ENCODE measurements around the gene PEMT.

Gene PEMT

GRCh38 chr17:17511881-17512858 is 79.3 kb downstream of the PEMT start:
- DNase-seq = no peak

GRCh38 chr17:17511293-17511741 is 80.2 kb downstream of the PEMT start:
- DNase-seq = no peak

DNA sequence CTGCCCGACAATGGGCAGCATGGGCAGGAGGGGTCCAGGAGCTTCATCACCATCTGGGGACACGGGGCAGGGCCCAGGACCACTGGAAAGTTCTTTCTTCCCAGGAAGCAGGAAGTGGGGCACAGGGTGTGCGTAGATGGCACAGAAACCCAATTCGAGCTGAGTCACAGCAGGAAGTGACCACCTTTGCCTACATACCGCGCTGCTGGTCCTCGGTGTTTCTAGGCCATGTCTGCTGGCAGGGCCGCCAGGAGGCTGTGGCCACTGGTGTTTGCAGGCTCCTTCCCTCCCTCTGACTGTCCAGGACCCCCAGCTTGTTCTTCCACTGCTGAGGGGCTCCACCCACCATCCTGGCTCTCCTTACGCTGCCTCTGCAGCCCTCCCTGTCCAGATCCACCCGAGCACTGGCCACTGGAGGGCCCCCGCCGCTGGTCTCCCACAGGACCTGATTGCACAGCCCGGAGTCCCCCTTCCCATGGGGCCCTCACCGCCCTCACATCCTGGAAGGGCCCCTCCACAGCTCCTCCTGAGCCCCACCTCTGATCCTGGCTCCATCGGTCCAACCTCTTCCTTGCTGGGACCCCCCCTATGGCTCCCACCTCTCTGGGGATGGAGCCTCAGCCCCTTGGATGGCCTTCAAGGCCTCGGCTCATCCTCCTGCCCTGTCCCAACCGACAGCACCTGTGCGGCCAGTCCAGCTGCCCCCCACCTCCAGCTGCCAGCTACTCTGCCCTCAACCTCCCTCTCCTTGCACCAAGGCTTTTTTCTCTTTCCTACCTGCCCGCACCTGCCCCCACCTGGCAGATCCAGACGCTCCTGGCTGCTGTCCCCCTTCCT is 80.8 kb downstream of the PEMT start:
- DNase-seq = no peak

- no peak for DNase-seq
These were observed 81.7 kb downstream of the PEMT start for GRCh38 chr17:17509601-17510425.

GRCh38 chr17:17508646-17509591 is 82.6 kb downstream of the PEMT start:
- no peak for DNase-seq

DNA sequence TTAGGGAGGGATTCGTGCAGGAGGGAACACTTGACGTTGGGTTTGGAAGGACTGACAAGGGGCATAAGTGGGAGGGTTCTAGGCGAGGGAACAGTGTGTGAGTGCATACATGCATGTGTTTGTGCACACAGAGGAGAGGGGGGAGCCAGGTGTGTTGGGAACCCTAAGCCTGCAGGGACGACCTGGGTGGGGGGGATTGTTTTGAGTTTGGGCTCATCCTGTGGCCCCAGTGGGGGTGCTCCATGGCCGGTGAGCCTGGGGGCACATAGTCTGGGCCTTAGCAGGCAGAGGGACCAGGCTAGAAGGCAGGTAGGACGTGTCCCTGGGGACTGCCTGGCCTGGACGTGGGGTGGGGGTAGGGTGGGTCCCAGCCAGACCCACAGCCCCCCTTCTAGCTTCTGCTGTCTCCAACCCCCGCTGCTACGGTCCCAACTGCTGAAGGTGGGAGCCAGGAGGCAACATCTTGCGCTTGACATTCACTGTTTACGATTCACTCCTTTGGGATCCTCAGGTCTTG is 83.4 kb downstream of the PEMT start:
- no peak for DNase-seq

- no peak for DNase-seq
These were observed 84.0 kb downstream of the PEMT start for GRCh38 chr17:17507465-17508011.

GRCh38 chr17:17506893-17507464 is 84.5 kb downstream of the PEMT start:
- DNase-seq = no peak

DNA sequence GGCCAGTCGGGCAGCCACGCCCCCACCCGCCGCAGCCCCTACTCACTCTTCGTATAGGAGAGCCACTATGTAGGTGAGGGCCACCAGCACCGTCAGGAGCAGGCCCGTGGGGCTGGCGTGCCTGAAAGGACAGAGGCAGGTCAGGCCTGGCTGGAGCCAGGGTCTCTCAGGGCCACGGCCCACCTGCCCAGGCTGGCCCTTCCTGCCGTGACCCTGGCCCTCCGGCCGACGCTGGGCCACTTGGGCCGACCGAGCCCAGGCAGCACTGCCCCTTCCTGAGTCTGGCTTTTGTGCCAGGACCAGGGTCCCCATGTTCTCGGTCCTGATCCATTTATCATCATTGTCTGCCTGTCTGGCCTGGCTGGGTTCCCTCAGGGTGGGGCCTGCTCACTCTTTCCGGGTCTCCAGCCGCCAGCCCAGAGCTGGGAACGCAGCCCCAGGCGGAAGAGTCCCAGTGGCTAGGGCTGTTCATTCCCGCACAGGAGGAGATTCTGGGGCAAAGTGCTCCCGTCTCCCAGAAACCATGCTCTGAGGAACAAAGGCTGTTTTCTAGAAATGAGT is 85.2 kb downstream of the PEMT start:
- no peak for DNase-seq

- no peak for DNase-seq
These were observed 85.8 kb downstream of the PEMT start for GRCh38 chr17:17505610-17506171.

- no peak for DNase-seq
These were observed 86.4 kb downstream of the PEMT start for GRCh38 chr17:17505151-17505550.

GRCh38 chr17:17504341-17505140 is 87.0 kb downstream of the PEMT start:
- no peak for DNase-seq

GRCh38 chr17:17503566-17504130 is 87.9 kb downstream of the PEMT start:
- DNase-seq = no peak

- no peak for DNase-seq
These were observed 88.6 kb downstream of the PEMT start for GRCh38 chr17:17502741-17503565.

GRCh38 chr17:17500999-17501605 is 90.4 kb downstream of the PEMT start:
- DNase-seq = no peak

GRCh38 chr17:17499402-17500145 is 91.9 kb downstream of the PEMT start:
- DNase-seq = no peak

All from suppressor macrophage treated with lipopolysaccharide for 4 hours (primary cell).